Measurements from ENCODE around the gene TK1. TPM values are rescaled to one million over a fixed set of nuclear protein-coding genes. Genes with fewer than 3 reads are reported as not detected.

The TK1 gene
- total and polyA plus RNA-seq, 3 donors from 2014 or later, result 3.9 to 5.7 (median 4.8) TPM

DNA sequence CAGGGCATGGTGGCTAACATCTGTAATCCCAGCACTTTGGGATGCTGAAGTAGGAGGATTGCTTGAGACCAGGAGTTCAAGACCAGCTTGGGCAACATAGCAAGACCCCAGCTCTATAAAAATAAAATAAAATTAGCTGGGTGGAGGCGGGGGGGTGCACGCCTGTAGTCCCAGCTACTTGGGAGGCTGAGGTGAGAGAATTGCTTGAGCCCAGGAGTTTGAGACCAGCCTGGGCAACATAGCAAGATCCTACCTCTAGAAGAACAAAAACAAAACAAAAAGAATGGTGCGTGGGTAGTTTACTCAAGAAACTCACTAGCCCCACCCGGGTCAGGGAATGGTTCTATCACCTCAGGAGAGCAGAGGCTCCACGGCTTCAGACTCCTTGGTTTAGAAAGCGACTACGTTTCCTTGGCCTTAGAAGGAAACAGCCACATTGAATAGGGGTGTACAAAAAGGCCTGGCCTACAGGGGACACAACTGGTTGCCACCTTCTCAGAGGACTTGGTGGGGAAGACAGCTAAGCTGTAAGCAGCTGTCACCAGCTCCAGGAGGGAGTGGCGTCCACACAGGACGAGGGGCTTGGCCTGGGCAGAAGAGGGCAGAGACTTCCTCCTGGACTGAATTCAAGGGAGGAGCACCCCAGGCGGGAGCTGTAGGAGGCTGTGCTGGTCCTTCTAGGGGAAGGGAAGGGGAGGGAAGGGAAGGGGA lies 716 bp downstream of the TK1 start:
- Histone ChIP-seq H3K4me3 (peak overlapping the region; percentile 58 to 63), H3K9me3 (no peaks in the 10 kb centered on the region), H3K36me3 (ENCODE audit: low read depth, missing control alignments) (no peaks in the 10 kb centered on the region), H3K4me1 (peaks cover 6% of the 10 kb centered on the region), H3K27me3 (no peaks in the 10 kb centered on the region), H3K27ac (peak overlapping the region in 1 of 2 donors; percentile 37)
- 57 to 62% methylated on average over 10 of the region's 10 CpGs for WGBS, 2 donors
- TF ChIP-seq, protein P1, sequence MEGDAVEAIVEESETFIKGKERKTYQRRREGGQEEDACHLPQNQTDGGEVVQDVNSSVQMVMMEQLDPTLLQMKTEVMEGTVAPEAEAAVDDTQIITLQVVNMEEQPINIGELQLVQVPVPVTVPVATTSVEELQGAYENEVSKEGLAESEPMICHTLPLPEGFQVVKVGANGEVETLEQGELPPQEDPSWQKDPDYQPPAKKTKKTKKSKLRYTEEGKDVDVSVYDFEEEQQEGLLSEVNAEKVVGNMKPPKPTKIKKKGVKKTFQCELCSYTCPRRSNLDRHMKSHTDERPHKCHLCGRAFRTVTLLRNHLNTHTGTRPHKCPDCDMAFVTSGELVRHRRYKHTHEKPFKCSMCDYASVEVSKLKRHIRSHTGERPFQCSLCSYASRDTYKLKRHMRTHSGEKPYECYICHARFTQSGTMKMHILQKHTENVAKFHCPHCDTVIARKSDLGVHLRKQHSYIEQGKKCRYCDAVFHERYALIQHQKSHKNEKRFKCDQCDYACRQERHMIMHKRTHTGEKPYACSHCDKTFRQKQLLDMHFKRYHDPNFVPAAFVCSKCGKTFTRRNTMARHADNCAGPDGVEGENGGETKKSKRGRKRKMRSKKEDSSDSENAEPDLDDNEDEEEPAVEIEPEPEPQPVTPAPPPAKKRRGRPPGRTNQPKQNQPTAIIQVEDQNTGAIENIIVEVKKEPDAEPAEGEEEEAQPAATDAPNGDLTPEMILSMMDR (IDR thresholded peaks at IDR 0.05), result no peak
- TF ChIP-seq POLR2A (IDR thresholded peaks at IDR 0.05), result no peak
- intact Hi-C loops (cut with DNase I; ENCODE audit: low total_unique reads), result no loop called here
- no peak for DNase-seq

DNA sequence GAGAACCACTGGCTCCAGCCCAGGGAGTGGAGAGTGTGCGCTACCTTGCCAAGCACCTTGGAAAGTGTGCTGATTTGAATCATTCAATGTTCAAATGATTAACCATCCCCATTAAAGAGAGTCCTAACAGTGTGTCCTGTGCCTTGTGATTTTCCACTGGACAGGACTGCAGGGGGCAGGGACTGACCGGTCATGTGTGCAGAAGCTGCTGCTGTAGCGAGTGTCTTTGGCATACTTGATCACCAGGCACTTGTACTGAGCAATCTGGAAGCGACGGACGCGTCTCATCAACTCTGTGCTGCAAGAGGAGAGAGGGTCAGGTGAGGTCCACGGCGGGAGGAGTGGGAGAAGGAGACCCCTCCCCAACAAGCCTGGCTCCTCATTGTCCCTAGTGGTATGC lies 2.0 kb downstream of the TK1 start:
- 70 to 74% methylated on average over 7 to 9 of the region's 9 CpGs for WGBS, 2 donors
- Histone ChIP-seq H3K4me3 (no peak overlapping the region), H3K9me3 (no peaks in the 10 kb centered on the region), H3K27ac (no peak overlapping the region), H3K36me3 (ENCODE audit: low read depth, missing control alignments) (no peaks in the 10 kb centered on the region), H3K27me3 (no peaks in the 10 kb centered on the region), H3K4me1 (peaks cover 16% of the 10 kb centered on the region)
- TF ChIP-seq POLR2A (IDR thresholded peaks at IDR 0.05), result no peak
- TF ChIP-seq, protein P1 (IDR thresholded peaks at IDR 0.05), result no peak
- DNase-seq, result no peak
- intact Hi-C loops (cut with DNase I; ENCODE audit: low total_unique reads), result no loop called here

DNA sequence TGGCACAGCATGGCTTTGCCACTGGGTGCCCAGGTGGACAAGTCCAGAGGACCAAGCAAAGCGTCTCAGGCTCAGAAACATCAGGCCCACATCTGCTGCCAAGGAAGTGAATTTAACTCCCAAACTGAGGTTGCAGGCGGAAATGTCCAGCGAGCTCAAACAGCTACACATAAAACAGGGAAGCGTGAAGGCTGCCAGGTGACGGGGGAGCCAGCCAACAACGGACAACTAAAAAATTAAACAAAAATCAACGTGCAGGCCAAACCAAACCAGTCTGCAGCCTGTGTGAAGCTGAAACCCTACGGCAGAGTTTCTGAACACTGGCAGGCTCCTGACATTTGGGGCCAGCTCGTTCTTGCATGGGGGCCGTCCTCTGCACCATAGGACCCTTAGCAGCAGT lies 2.5 kb downstream of the TK1 start:
- intact Hi-C loops (cut with DNase I; ENCODE audit: low total_unique reads), result no loop called here
- Histone ChIP-seq H3K9me3 (no peaks in the 10 kb centered on the region), H3K4me1 (peaks cover 17% of the 10 kb centered on the region), H3K36me3 (ENCODE audit: low read depth, missing control alignments) (no peaks in the 10 kb centered on the region), H3K27ac (no peak overlapping the region), H3K4me3 (no peak overlapping the region), H3K27me3 (no peaks in the 10 kb centered on the region)
- TF ChIP-seq, protein P1 (IDR thresholded peaks at IDR 0.05), result no peak
- no peak for TF ChIP-seq POLR2A (IDR thresholded peaks at IDR 0.05)
- peak; percentile 47 for DNase-seq
- WGBS, 2 donors, result 61 to 76% methylated on average over 10 of the region's 10 CpGs

DNA sequence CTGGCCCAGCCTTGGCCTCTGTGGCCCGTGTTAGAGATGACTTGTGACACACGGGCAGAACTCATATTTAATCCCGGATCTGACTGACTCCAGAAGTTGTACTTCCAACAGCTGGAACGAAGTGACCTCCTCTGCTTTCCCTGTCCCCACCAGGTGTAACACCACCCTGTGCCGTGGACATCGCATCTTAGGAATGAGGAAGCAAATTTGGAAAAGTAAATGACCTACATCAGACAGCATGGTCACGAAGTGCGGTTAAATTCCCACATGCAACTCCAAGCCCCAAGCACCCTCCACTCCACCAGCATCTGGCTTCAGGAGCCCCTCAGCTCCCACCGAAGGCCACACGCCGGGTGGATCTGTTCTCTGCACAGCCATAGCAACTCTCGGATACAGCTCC lies 2.9 kb downstream of the TK1 start:
- no peak overlapping the region for H3K4me3 ChIP-seq
- peaks cover 17% of the 10 kb centered on the region for H3K4me1 ChIP-seq
- no peak for DNase-seq
- WGBS, 2 donors, result 88 to 93% methylated on average over 12 of the region's 12 CpGs
- H3K36me3 ChIP-seq (ENCODE audit: low read depth, missing control alignments), result no peaks in the 10 kb centered on the region
- no peaks in the 10 kb centered on the region for H3K9me3 ChIP-seq
- intact Hi-C loops (cut with DNase I; ENCODE audit: low total_unique reads), result no loop called here
- TF ChIP-seq POLR2A (IDR thresholded peaks at IDR 0.05), result no peak
- no peak overlapping the region for H3K27ac ChIP-seq
- no peaks in the 10 kb centered on the region for H3K27me3 ChIP-seq

DNA sequence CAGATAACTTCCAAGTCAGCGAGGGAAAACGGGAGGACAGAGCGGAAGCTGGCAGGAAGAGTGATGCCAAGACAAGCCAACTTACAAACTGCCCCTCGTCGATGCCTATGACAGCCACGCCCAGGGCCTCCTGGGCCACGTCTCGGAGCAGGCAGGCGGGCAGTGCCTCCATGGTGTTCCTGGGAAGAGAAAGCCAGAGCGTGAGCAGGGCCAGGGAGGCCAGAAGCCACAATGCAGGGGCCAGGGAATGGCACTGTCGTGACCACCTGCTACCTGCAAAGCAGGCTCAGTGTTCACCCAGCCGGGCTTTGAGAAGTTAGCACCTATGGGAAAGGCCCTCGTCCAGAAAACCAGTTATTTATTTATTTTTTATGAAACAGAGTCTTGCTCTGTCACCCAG lies 4.3 kb downstream of the TK1 start:
- Histone ChIP-seq H3K4me1 (peaks cover 15% of the 10 kb centered on the region), H3K27me3 (no peaks in the 10 kb centered on the region), H3K4me3 (no peak overlapping the region), H3K36me3 (ENCODE audit: low read depth, missing control alignments) (no peaks in the 10 kb centered on the region), H3K9me3 (no peaks in the 10 kb centered on the region), H3K27ac (no peak overlapping the region)
- no peak for DNase-seq
- intact Hi-C loops (cut with DNase I; ENCODE audit: low total_unique reads), result no loop called here
- TF ChIP-seq POLR2A (IDR thresholded peaks at IDR 0.05), result no peak
- TF ChIP-seq, protein P1 (IDR thresholded peaks at IDR 0.05), result no peak
- WGBS, 2 donors, result 92 to 95% methylated on average over 13 of the region's 13 CpGs
